Ovary (tissue), 9 donors: Measurements from ENCODE around the gene DCAF10. TPM values are rescaled to one million over a fixed set of nuclear protein-coding genes. Genes with fewer than 3 reads are reported as not detected.

Source experiments
- DNase-seq, 5 donors: peaks; one replicate each; pipeline ENCODE4 v3.0.0-alpha.2; 2019 to 2020
- H3K27ac ChIP-seq, 2 donors: fragments of 200-600 bp; one replicate each; pipeline versions ENCODE4 v1.5.1 to v1.8.0; 2019 to 2022
- H3K27me3 ChIP-seq: fragments of 200-600 bp; one replicate; pipeline ENCODE4 v1.8.0; 2022
- H3K36me3 ChIP-seq: fragments of 200-600 bp; sonication (generic); one replicate; pipeline ENCODE4 v1.5.1; 2019
- H3K4me1 ChIP-seq: one replicate; pipeline ENCODE4 v1.8.1; 2013; ENCODE audit warnings: mild to moderate bottlenecking, moderate library complexity; ENCODE audit not compliant: insufficient read depth
- H3K4me3 ChIP-seq: fragments of 200-600 bp; sonication (generic); one replicate; pipeline ENCODE4 v1.5.1; 2017
- H3K9me3 ChIP-seq, 2 donors: fragments of 200-600 bp in 1 of 2; sonication (generic) in 1 of 2; one replicate each; pipeline versions ENCODE4 v1.5.1 to v1.8.1; 2013 to 2019; ENCODE audit warnings: mild to moderate bottlenecking in 1 of 2, moderate library complexity in 1 of 2
- EP300 ChIP-seq: sonication (generic); formaldehyde crosslinking; IDR thresholded peaks from one replicate; pipeline ENCODE4 v1.6.1; 2017; ENCODE audit warnings: antibody characterized with exemption
- POLR2A ChIP-seq: fragments of 450-650 bp; IDR thresholded peaks from one replicate; pipeline ENCODE4 v1.6.1; 2017; ENCODE audit warnings: antibody characterized with exemption, mild to moderate bottlenecking, moderate library complexity
- WGBS, 3 donors: extraction: QIAGEN DNeasy Blood & Tissue Kit in 1 of 3; methylation state at CpG; one replicate each; pipeline versions ENCODE4 v1.1.5 to v1.1.7; 2013 to 2017; 5-methylcytosine and 5-hydroxymethylcytosine counted together
- intact Hi-C, 4 donors: fragments of 100-400 bp; cut with DNase I; formaldehyde crosslinking; loops; one replicate each; pipeline versions ENCODE4 v1.11.0 to v1.15.1; 2022 to 2023
- polyA plus RNA-seq, 2 donors: library from polyadenylated mRNA; stranded (reverse); fragments of 200-250 nt in 1 of 2; fragments of 350-450 nt in 1 of 2; fragmentation: Illumina TruSeq in 1 of 2; extraction: RNeasy Lipid Tissue Mini Kit (QIAGEN cat#74804) in 1 of 2; gene quantifications; one replicate each; pipeline ENCODE4 v1.2.3, GENCODE V29; 2013 to 2014
- total RNA-seq, 7 donors: library from RNA; depleted of rRNA in 2 of 7; stranded (reverse); fragments of >200 nt in 2 of 7; fragmentation: NEBNext Ultra II Directional in 3 of 7; extraction: Animal tissue kit (Norgen Biotek cat#: 25700) in 3 of 7; gene quantifications; one replicate each; pipeline versions ENCODE4 v1.1.0 to v1.2.4, GENCODE V29; 2016 to 2023
- TF ChIP-seq, protein P1 (sequence below), 3 donors: fragments of 450-650 bp in 2 of 3; fragments of 200-600 bp in 1 of 3; IDR thresholded peaks; one replicate each; pipeline versions ENCODE4 v1.5.1 to v1.8.0; 2016 to 2022; ENCODE audit warnings: antibody characterized with exemption in 3 of 3, mild to moderate bottlenecking in 1 of 3
- donor health status: DM: no; HTN: no; CAD: no; lungs with moderate emphysema.
- donor health status: DM: no; HTN: no; CAD: no.
- donor health status: Bipolar disorder and iron deficiency.
- donor health status: DM: yes; HTN: yes; CAD: no.
- donor health status: DM: no; HTN: no; CAD: no.
- donor health status: DM: yes; HTN: yes; CAD: no.

Gene DCAF10
- total and polyA plus RNA-seq, 9 donors: 9.0 to 39.8 (median 25.9) TPM

DNA sequence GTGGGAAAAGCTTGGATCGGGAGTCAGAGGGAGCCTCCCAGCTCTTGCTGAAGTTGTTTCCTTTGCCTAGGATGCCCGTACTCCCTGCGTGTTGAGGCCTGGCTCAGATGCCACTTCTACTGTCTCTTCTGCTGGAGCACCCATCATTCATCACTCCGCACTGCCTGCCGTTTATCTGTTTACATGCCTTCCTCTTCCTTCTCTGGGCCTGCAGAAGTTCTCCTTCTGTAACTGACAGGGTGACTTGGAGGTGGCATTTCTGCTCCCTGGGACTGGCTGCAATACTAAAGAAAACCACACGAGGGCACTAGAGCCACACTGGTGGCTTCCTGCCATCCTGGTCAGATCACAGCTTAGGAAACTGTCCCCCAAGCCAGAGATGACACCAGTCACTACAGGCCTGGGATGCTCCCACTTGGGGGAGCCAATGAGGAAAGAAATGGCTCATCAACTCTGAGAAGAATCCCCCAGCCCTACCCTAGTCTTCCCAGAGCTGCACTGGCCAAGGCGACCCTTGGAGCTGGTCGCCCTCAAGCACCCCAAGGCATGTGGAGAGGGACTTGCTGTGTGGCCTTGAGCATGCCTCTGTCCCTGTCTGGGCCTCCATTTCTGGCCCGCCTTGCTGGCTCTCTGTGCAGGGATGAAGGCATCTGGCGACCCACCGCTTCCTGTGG, 113.0 kb downstream of the DCAF10 start:
- Histone ChIP-seq H3K4me3 (no peak overlapping the region), H3K36me3 (no peaks in the 10 kb centered on the region), H3K27ac (no peak overlapping the region), H3K27me3 (no peaks in the 10 kb centered on the region), H3K4me1 (peaks cover 4% of the 10 kb centered on the region), H3K9me3 (no peaks in the 10 kb centered on the region)
- WGBS, 3 donors: 61 to 66% (median 62%) methylated on average over 11 of the region's 11 CpGs
- TF ChIP-seq POLR2A: no peak
- TF ChIP-seq EP300: no peak
- TF ChIP-seq, protein P1, sequence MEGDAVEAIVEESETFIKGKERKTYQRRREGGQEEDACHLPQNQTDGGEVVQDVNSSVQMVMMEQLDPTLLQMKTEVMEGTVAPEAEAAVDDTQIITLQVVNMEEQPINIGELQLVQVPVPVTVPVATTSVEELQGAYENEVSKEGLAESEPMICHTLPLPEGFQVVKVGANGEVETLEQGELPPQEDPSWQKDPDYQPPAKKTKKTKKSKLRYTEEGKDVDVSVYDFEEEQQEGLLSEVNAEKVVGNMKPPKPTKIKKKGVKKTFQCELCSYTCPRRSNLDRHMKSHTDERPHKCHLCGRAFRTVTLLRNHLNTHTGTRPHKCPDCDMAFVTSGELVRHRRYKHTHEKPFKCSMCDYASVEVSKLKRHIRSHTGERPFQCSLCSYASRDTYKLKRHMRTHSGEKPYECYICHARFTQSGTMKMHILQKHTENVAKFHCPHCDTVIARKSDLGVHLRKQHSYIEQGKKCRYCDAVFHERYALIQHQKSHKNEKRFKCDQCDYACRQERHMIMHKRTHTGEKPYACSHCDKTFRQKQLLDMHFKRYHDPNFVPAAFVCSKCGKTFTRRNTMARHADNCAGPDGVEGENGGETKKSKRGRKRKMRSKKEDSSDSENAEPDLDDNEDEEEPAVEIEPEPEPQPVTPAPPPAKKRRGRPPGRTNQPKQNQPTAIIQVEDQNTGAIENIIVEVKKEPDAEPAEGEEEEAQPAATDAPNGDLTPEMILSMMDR (IDR thresholded peaks at IDR 0.05): peak; percentile 81 to 89 (median 87)
- intact Hi-C loops: loop anchor here (5.0 to 10.0 kb wide), 6 partner anchors 154 to 521 kb away; partner anchors contain the start of genes SHB (in 2 of the 4) and ALDH1B1 (in 1 of the 4)
- peak; percentile 56 to 82 (median 79) for DNase-seq

DNA sequence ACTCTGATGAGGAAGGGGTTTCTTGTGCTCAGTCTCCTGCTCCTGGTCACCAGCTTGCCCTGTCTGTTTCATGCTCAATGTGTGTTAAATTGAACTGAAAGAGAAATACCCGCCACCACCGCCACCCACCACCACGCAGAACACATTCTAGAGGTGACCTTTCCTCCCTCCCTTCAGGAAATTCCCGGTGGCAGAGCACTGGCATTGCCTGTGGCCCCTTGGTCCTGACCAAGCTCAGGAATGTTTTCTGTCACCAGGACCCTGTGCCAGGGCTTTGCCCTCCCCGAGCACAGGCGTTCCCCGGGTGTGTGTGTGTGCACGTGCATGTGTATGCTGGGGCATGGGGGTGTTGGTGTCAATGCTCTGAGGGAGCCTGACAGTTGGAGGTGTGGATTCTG, 113.6 kb downstream of the DCAF10 start:
- Histone ChIP-seq H3K36me3 (no peaks in the 10 kb centered on the region), H3K4me3 (no peak overlapping the region), H3K27me3 (no peaks in the 10 kb centered on the region), H3K9me3 (no peaks in the 10 kb centered on the region), H3K4me1 (peaks cover 4% of the 10 kb centered on the region), H3K27ac (no peak overlapping the region)
- intact Hi-C loops: loop anchor here (5.0 to 10.0 kb wide), 6 partner anchors 153 to 521 kb away; partner anchors contain the start of genes SHB (in 2 of the 4) and ALDH1B1 (in 1 of the 4)
- TF ChIP-seq, protein P1 (IDR thresholded peaks at IDR 0.05): no peak
- TF ChIP-seq POLR2A (no peak), EP300 (no peak)
- DNase-seq: no peak
- WGBS, 3 donors: 77 to 85% (median 84%) methylated on average over 8 of the region's 8 CpGs

DNA sequence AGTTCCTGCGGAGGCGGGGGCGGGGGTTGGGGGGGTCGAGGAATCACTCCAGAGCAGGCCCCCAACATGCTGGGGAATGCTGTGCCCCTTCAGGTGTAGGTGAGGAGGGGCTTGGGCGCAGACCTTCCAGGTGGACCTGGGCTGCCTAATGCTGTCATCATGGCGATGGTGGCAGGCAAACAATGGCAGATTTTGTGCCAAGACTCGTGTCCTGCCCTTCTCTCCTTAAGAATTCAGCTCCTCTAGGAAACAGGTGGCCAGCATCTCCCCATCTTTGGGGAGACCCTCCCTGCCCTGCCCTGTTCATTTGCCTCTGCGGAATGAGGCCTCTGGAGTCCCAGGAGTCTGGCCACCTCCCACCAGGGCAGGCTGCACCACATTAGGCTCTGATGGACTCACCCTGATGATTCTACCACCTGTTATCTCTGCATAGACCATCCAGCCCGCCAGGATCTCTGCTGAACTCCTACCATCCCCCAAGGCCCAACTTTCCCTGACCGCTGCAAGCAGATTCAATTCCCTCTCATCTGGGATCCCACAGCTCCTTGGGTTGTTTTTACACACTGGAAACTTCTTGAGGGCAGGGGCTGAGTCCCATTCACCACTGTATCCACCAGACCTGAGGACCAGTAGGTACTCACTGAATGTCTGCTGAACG, 114.2 kb downstream of the DCAF10 start:
- Histone ChIP-seq H3K9me3 (no peaks in the 10 kb centered on the region), H3K4me1 (peaks cover 4% of the 10 kb centered on the region), H3K4me3 (no peak overlapping the region), H3K27me3 (no peaks in the 10 kb centered on the region), H3K36me3 (no peaks in the 10 kb centered on the region), H3K27ac (no peak overlapping the region)
- no peak for DNase-seq
- WGBS, 3 donors: 80 to 84% (median 81%) methylated on average over 11 of the region's 11 CpGs
- intact Hi-C loops: loop anchor here (5.0 to 10.0 kb wide), 7 partner anchors 152 to 520 kb away; partner anchors contain the start of genes SHB (in 2 of the 4) and ALDH1B1 (in 1 of the 4)
- TF ChIP-seq EP300 (no peak), POLR2A (no peak)
- TF ChIP-seq, protein P1 (IDR thresholded peaks at IDR 0.05): no peak

DNA sequence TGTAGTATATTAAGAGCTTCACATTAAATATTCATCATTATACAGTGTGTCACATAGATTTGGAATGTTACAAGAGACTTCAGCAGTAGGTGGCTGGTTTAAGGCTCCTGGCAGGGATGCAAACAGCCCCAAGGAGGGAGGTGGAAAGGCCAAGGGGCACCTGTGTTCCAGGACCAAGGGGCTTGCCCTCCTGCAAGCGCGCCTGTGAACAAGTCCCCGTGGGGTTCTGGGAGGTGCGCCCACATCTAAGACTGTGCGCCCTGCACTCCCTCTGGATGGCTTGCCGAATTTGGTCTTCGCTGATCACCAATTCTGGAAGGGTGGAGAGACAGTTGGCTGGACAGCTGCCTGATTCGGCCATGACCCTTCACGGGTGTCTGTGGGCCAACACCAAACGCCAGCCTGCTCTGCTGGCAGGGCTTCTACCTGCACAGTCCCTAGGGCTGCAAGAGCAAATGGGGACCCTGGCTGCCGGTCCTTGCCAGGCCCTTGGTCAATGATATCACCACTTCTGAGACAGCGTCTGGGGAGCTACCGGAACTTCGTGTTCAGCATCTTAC, 115.4 kb downstream of the DCAF10 start:
- no peak overlapping the region for H3K4me3 ChIP-seq
- H3K4me1 ChIP-seq: peaks cover 4% of the 10 kb centered on the region
- no peak for DNase-seq
- H3K36me3 ChIP-seq: no peaks in the 10 kb centered on the region
- H3K27ac ChIP-seq: no peak overlapping the region
- no peak for TF ChIP-seq POLR2A
- no peak for TF ChIP-seq EP300
- TF ChIP-seq, protein P1 (IDR thresholded peaks at IDR 0.05): no peak
- 86 to 91% (median 88%) methylated on average over 12 to 14 of the region's 14 CpGs for WGBS, 3 donors
- no peaks in the 10 kb centered on the region for H3K27me3 ChIP-seq
- intact Hi-C loops: loop anchor here in 3 of 4 donors (2.0 to 10.0 kb wide), 7 partner anchors 171 to 519 kb away; partner anchors contain the start of gene ALDH1B1 (in 1 of the 3)
- H3K9me3 ChIP-seq: no peaks in the 10 kb centered on the region
